Loucy (cell line): ENCODE results near the gene TRPM2.

Experiments used
- EZH2phosphoT487 ChIP-seq: fragments of 200-600 bp; IDR thresholded peaks from 2 replicates; pipeline ENCODE4 v1.6.1; 2018; ENCODE audit warnings: antibody characterized with exemption, mild to moderate bottlenecking, moderate library complexity, borderline replicate concordance
- TF ChIP-seq, protein P1 (sequence below): fragments of 200-600 bp; sonication (generic); conservative IDR thresholded peaks from 2 replicates; pipeline ENCODE4 v1.5.1; 2014; ENCODE audit warnings: mild to moderate bottlenecking, antibody characterized with exemption, low read length

GRCh38 chr21:44423941-44424607, 70.7 kb downstream of the TRPM2 start:
- TF ChIP-seq, protein P1, sequence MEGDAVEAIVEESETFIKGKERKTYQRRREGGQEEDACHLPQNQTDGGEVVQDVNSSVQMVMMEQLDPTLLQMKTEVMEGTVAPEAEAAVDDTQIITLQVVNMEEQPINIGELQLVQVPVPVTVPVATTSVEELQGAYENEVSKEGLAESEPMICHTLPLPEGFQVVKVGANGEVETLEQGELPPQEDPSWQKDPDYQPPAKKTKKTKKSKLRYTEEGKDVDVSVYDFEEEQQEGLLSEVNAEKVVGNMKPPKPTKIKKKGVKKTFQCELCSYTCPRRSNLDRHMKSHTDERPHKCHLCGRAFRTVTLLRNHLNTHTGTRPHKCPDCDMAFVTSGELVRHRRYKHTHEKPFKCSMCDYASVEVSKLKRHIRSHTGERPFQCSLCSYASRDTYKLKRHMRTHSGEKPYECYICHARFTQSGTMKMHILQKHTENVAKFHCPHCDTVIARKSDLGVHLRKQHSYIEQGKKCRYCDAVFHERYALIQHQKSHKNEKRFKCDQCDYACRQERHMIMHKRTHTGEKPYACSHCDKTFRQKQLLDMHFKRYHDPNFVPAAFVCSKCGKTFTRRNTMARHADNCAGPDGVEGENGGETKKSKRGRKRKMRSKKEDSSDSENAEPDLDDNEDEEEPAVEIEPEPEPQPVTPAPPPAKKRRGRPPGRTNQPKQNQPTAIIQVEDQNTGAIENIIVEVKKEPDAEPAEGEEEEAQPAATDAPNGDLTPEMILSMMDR, result no peak
- no peak for TF ChIP-seq EZH2phosphoT487
